Right lobe of liver (tissue), 6 donors: Measurements from ENCODE around the gene RBP5. TPM values are rescaled to one million over a fixed set of nuclear protein-coding genes. Genes with fewer than 3 reads are reported as not detected.

Source experiments
- ATAC-seq, 4 donors: fragments of 200-7000 bp; cut with Tn5 transposase; one replicate each; pipeline ENCODE4 v1.9.1; 2020; ENCODE audit warnings: mild to moderate bottlenecking in 4 of 4, moderate library complexity in 4 of 4
- DNase-seq, 3 donors: peaks; one replicate each; pipeline ENCODE4 v3.0.0-alpha.2; 2020
- H3K27ac ChIP-seq, 3 donors: fragments of 200-600 bp; one replicate each; pipeline ENCODE4 v1.8.0; 2022
- H3K27me3 ChIP-seq, 2 donors: fragments of 200-600 bp; one replicate each; pipeline ENCODE4 v1.8.0; 2022
- H3K36me3 ChIP-seq, 4 donors: fragments of 200-600 bp; sonication (generic) in 1 of 4; one replicate each; pipeline versions ENCODE4 v1.5.1 to v1.8.0; 2017 to 2022; ENCODE audit warnings: control low read depth in 1 of 4
- H3K4me1 ChIP-seq, 4 donors: fragments of 200-600 bp; sonication (generic) in 1 of 4; one replicate each; pipeline versions ENCODE4 v1.5.1 to v1.8.0; 2017 to 2022; ENCODE audit warnings: control low read depth in 1 of 4
- H3K4me3 ChIP-seq, 3 donors: fragments of 200-600 bp; one replicate each; pipeline ENCODE4 v1.8.0; 2022
- H3K9me3 ChIP-seq, 4 donors: fragments of 200-600 bp; sonication (generic) in 1 of 4; one replicate each; pipeline versions ENCODE4 v1.5.1 to v1.8.0; 2017 to 2022; ENCODE audit warnings: control low read depth in 1 of 4
- CTCF ChIP-seq, 4 donors: fragments of 200-600 bp in 3 of 4; fragments of 450-650 bp in 1 of 4; IDR thresholded peaks; one replicate each; pipeline versions ENCODE4 v1.5.1 to v1.8.0; 2016 to 2022; ENCODE audit warnings: antibody characterized with exemption in 4 of 4, mild to moderate bottlenecking in 2 of 4
- POLR2A ChIP-seq: fragments of 450-650 bp; IDR thresholded peaks from one replicate; pipeline ENCODE4 v1.6.1; 2017; ENCODE audit warnings: antibody characterized with exemption, mild to moderate bottlenecking
- WGBS: methylation state at CpG from one replicate; pipeline ENCODE4 v1.1.6; 2018; ENCODE audit warnings: low coverage, low lambda C conversion rate; ENCODE audit not compliant: insufficient coverage; ENCODE audit errors: missing lambda C conversion rate; 5-methylcytosine and 5-hydroxymethylcytosine counted together
- intact Hi-C, 2 donors: fragments of 100-400 bp; cut with DNase I; formaldehyde crosslinking; loops; one replicate each; pipeline versions ENCODE4 v1.11.2 to v1.14.1; 2022
- long read RNA-seq: library from polyadenylated mRNA; unstranded; transcript quantifications from one replicate; pipeline ENCODE4 v2.0.0, GENCODE V29; 2019
- total RNA-seq, 6 experiments: library from RNA; depleted of rRNA in 2 of 6; stranded (reverse); fragments of >200 nt in 2 of 6; fragmentation: NEBNext Ultra II Directional in 3 of 6; extraction: Animal tissue kit (Norgen Biotek cat#: 25700) in 3 of 6; gene quantifications; one replicate each; pipeline versions ENCODE4 v1.1.0 to v1.2.4, GENCODE V29; 2016 to 2023
- donor health status: DM: no; HTN: yes; CAD: no.
- donor health status: DM: no; HTN: no; CAD: no.
- donor health status: DM: no; HTN: no; CAD: no.
- donor health status: DM: no; HTN: yes; CAD: no.
- donor health status: DM: no; HTN: yes; CAD: no.

Gene RBP5
- 100 to 1,000 TPM in 3 of 6 experiments, 10 to 100 TPM in 3; 44.1 to 239 (median 98.2) TPM for total RNA-seq
- long read RNA-seq, transcript RBP5-202 (3 exons, 564 nt) = major isoform, 45 of 104 reads
- long read RNA-seq, transcript RBP5-201 (4 exons, 1,012 nt) = minor isoform, 26 of 104 reads
- long read RNA-seq, partial matches to known transcripts = 10 of 104 reads
- long read RNA-seq, other reads (novel, unspliced or antisense) = 21 of 104 reads

DNA sequence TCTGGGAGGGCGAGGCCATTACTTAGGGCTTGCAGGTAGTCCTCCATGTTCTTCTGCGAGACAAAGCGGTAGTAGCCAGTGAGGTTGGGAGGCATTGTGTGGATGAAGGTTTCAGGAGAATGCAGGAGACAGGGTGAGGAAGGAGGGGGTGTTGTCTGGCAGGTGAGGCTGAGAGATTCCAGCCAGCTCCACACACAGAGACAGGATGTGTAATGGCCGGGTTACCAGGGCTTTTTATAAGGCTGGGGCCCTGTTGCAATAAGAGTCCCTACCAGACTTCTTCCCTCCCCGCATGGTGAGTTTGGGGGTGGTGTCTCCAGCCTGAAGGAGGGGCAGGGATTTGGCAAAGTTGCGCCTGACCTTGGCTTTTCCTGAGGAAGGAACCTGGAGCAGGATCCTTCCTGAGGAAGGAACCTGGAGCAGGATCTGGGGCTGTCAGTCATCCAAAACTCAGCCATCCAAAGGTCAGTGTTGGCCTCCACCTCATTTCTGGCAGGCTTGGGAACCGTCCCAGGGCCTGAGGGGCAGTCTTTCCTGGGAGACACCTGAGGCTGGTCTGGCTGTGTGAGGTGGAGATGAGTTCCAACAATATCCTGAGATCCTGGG lies at the start of gene RBP5:
Gene RBP5 (minus strand): TSS at position 209 of the 606 bp plus-strand sequence. CDS start 114 bp downstream, at position 95.
- WGBS = 17% methylated on average over 6 of the region's 7 CpGs
- DNase-seq = peak; percentile 56 to 92 (median 90)
- peak within 1 kb of the TSS; percentile 83 to 97 (median 89) for H3K27ac ChIP-seq
- intact Hi-C loops = no loop called here
- peaks cover 0 to 4% (median 0%) of the 10 kb centered on the region in 4 donors for H3K36me3 ChIP-seq
- peak; percentile 24 to 55 (median 48) for ATAC-seq
- peak within 1 kb of the TSS; percentile 44 to 89 (median 87) for H3K4me3 ChIP-seq
- H3K27me3 ChIP-seq = no peaks in the 10 kb centered on the region
- H3K4me1 ChIP-seq = peaks cover 0 to 46% (median 9%) of the 10 kb centered on the region in 4 donors
- TF ChIP-seq POLR2A (no peak), CTCF (IDR thresholded peaks at IDR 0.05) (no peak)
- no peaks in the 10 kb centered on the region for H3K9me3 ChIP-seq

DNA sequence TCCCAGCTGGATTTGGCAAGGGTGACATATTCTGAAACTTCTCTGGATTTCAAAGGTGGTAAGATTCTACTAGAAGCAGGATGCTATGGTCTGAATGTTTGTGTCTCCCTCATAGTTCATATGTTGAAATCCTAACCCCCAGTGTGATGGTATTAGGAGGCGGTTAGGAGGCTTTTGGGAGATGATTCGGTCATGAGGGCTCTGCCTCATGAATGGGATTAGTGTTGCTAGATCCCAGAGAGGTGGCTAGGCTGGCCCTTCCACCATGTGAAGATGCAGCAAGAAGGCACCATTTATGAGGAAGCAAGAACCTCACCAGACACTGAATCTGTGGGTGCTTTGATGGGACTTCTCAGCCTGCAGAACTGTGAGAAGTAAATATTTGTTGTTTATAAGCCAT lies 49.8 kb upstream of the RBP5 start:
- ATAC-seq (no peak), DNase-seq (no peak)
- Histone ChIP-seq H3K27me3 (no peaks in the 10 kb centered on the region), H3K9me3 (no peaks in the 10 kb centered on the region), H3K27ac (no peak overlapping the region), H3K36me3 (no peaks in the 10 kb centered on the region), H3K4me1 (no peaks in the 10 kb centered on the region), H3K4me3 (no peak overlapping the region)
- TF ChIP-seq POLR2A (no peak), CTCF (IDR thresholded peaks at IDR 0.05) (no peak)
- intact Hi-C loops = no loop called here
- 100% methylated on average over 1 of the region's 2 CpGs for WGBS

- intact Hi-C loops = no loop called here
- no peak for ATAC-seq
- no peak overlapping the region for H3K27ac ChIP-seq
- 47% methylated on average over 2 of the region's 2 CpGs for WGBS
- H3K4me3 ChIP-seq = no peak overlapping the region
- H3K27me3 ChIP-seq = no peaks in the 10 kb centered on the region
- no peak for DNase-seq
- H3K36me3 ChIP-seq = no peaks in the 10 kb centered on the region
- TF ChIP-seq CTCF (IDR thresholded peaks at IDR 0.05) (no peak), POLR2A (no peak)
- H3K4me1 ChIP-seq = no peaks in the 10 kb centered on the region
- H3K9me3 ChIP-seq = no peaks in the 10 kb centered on the region
Observed at GRCh38 chr12:7176595-7176994, 47.9 kb upstream of the RBP5 start.

DNA sequence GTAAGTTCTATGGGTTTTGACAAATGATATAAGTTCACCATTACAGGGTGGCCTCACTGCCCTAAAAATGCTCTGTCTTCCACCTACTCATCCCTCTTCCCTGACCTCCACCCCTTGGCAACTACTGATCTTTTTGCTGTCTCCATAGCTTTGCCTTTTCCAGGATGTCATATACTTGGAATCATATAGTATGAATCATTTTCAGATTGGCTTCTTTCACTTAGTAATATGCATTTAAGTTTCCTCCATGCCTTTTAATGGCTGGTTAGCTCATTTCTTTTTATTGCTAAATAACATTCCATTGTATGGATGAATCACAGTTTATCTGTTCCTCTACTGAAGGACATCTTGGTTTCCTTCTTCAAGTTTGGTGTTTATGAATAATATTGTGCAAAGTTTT lies 46.8 kb upstream of the RBP5 start:
- DNase-seq = no peak
- intact Hi-C loops = no loop called here
- Histone ChIP-seq H3K36me3 (no peaks in the 10 kb centered on the region), H3K4me1 (no peaks in the 10 kb centered on the region), H3K27me3 (no peaks in the 10 kb centered on the region), H3K4me3 (no peak overlapping the region), H3K9me3 (no peaks in the 10 kb centered on the region), H3K27ac (no peak overlapping the region)
- no peak for TF ChIP-seq CTCF (IDR thresholded peaks at IDR 0.05)
- no peak for TF ChIP-seq POLR2A
- ATAC-seq = no peak
